ENCODE results near the gene AQP9.

The AQP9 gene

DNA sequence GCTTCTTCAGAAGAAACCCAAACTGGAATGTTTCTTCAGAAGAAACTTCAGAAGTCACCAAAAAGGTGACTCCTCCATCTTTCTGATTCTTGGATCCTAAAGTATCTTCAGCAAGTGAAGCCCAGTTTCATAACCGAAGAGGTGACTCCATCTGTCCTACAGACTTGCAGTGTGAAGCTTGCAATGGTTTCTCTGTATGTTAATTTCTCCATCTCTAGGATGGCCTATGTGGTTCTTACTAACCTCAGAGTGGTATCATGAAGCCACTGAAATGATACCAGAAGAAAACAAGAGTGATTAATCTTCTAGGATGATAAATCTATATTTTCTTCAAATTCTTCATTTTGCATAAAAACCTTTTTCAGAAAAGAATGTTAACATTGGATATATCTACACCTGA is 495 bp upstream of the AQP9 start:
- no peak overlapping the region for H2AFZ ChIP-seq
- no peaks in the 10 kb centered on the region for H3K36me3 ChIP-seq (ENCODE audit: control insufficient read depth, insufficient read depth, low read length)
- no peaks in the 10 kb centered on the region for H3K9me3 ChIP-seq (ENCODE audit: control insufficient read depth, low read length)
- H3K27me3 ChIP-seq (ENCODE audit: control insufficient read depth, insufficient read depth, low read length), result no peaks in the 10 kb centered on the region
- no peak overlapping the region for H3K9ac ChIP-seq
- TF ChIP-seq, protein P1, sequence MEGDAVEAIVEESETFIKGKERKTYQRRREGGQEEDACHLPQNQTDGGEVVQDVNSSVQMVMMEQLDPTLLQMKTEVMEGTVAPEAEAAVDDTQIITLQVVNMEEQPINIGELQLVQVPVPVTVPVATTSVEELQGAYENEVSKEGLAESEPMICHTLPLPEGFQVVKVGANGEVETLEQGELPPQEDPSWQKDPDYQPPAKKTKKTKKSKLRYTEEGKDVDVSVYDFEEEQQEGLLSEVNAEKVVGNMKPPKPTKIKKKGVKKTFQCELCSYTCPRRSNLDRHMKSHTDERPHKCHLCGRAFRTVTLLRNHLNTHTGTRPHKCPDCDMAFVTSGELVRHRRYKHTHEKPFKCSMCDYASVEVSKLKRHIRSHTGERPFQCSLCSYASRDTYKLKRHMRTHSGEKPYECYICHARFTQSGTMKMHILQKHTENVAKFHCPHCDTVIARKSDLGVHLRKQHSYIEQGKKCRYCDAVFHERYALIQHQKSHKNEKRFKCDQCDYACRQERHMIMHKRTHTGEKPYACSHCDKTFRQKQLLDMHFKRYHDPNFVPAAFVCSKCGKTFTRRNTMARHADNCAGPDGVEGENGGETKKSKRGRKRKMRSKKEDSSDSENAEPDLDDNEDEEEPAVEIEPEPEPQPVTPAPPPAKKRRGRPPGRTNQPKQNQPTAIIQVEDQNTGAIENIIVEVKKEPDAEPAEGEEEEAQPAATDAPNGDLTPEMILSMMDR (IDR thresholded peaks at IDR 0.05), result no peak
- H3K27ac ChIP-seq, result no peak overlapping the region
- H3K4me1 ChIP-seq, result no peaks in the 10 kb centered on the region
- H3K79me2 ChIP-seq, result no peaks in the 10 kb centered on the region
- H3K4me2 ChIP-seq (ENCODE audit: low read length), result no peak overlapping the region
- H3K4me3 ChIP-seq (ENCODE audit: low read depth, low read length), result no peak overlapping the region

DNA sequence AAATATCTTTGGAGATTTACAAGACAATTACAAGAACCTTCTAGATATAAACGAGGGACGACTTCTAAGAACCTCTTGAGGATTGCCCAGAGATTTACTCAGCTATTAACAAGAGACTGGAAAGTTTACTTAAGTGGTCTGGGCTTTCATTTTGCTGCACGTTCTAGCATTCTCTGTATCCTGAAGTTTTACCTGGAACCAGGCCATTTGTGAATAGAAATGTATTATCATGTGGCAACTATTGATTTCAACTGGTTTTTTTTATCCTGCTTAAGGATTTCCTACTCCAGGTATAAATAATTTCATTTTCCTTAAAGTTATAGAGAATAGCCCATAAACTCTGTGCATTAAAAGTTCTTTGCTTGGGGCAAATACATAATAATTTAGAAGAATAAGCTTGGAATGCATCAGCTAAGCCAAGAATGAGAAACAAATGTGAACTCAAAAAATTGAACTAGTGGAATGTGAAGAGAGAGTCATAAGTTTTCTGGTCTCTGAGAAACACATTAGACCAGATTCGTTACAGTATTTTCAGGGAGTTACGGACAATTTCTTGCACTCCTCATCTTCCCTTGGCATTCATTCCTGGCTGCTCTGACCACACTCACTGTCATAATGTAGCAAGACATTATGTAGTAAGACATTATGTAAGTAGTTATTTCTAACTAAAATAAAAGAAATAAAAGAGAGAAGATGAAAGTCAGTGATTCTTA is 1.3 kb downstream of the AQP9 start:
- Histone ChIP-seq H3K4me1 (no peaks in the 10 kb centered on the region), H3K27ac (no peak overlapping the region), H3K9me3 (ENCODE audit: control insufficient read depth, low read length) (no peaks in the 10 kb centered on the region), H3K27me3 (ENCODE audit: control insufficient read depth, insufficient read depth, low read length) (no peaks in the 10 kb centered on the region), H3K9ac (no peak overlapping the region), H3K4me2 (ENCODE audit: low read length) (no peak overlapping the region), H3K36me3 (ENCODE audit: control insufficient read depth, insufficient read depth, low read length) (no peaks in the 10 kb centered on the region), H3K79me2 (no peaks in the 10 kb centered on the region), H2AFZ (no peak overlapping the region), H3K4me3 (ENCODE audit: low read depth, low read length) (no peak overlapping the region)
- TF ChIP-seq, protein P1 (IDR thresholded peaks at IDR 0.05), result no peak

DNA sequence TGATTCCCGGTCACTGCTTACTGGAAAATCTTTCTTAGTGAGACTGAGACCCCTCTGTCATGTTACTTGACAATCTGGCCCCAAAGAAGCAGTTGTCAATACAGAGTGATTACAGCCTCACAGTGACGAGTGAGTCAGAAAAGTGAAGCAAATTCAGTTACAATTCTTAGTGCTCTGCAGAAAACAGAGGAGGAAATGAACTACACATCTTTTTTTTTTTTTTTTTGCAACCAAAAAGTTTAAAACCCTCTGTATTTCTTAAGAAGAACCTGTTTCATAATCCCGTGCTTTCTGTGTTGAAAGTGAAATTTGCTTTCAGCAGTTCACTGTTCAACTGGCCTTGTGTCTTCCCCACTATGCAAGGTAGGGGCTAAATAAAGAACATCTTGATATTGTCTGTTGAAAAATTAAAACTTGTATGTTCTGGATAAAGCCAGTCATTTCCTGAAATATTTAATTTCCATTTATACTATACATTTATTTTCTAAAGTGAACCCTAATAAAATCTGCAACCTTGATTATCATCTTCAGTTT is 1.9 kb downstream of the AQP9 start:
- TF ChIP-seq, protein P1 (IDR thresholded peaks at IDR 0.05), result no peak
- no peaks in the 10 kb centered on the region for H3K4me1 ChIP-seq
- H3K9me3 ChIP-seq (ENCODE audit: control insufficient read depth, low read length), result no peaks in the 10 kb centered on the region
- H3K36me3 ChIP-seq (ENCODE audit: control insufficient read depth, insufficient read depth, low read length), result no peaks in the 10 kb centered on the region
- no peak overlapping the region for H3K9ac ChIP-seq
- H2AFZ ChIP-seq, result no peak overlapping the region
- H3K4me2 ChIP-seq (ENCODE audit: low read length), result no peak overlapping the region
- no peaks in the 10 kb centered on the region for H3K79me2 ChIP-seq
- no peak overlapping the region for H3K4me3 ChIP-seq (ENCODE audit: low read depth, low read length)
- H3K27ac ChIP-seq, result no peak overlapping the region
- H3K27me3 ChIP-seq (ENCODE audit: control insufficient read depth, insufficient read depth, low read length), result no peaks in the 10 kb centered on the region

DNA sequence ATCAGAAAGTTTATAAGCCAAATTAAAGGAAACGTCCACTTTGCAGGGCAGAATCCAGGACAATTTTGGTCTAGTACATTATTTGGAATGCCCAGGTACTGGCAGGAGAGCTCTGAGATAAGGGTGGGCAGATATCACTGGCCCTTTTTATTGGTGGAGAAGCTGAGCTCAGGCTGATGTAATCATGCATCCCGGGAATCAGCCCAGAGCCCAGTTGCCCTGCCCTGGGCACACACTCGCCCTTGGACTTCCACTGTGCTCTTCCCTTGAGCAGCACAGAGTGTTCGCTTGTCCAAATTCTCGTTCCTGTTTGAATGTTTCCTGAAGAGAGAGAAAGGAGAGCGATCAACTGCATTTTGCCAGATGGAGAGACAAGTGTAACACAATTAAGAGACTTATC is 3.7 kb downstream of the AQP9 start:
- Histone ChIP-seq H3K9ac (no peak overlapping the region), H3K4me2 (ENCODE audit: low read length) (no peak overlapping the region), H3K27ac (no peak overlapping the region), H2AFZ (no peak overlapping the region), H3K36me3 (ENCODE audit: control insufficient read depth, insufficient read depth, low read length) (no peaks in the 10 kb centered on the region), H3K4me1 (no peaks in the 10 kb centered on the region), H3K79me2 (no peaks in the 10 kb centered on the region), H3K4me3 (ENCODE audit: low read depth, low read length) (no peak overlapping the region), H3K9me3 (ENCODE audit: control insufficient read depth, low read length) (no peaks in the 10 kb centered on the region), H3K27me3 (ENCODE audit: control insufficient read depth, insufficient read depth, low read length) (no peaks in the 10 kb centered on the region)
- TF ChIP-seq, protein P1 (IDR thresholded peaks at IDR 0.05), result no peak

All from parathyroid adenoma (tissue), 2 donors.